NOMO-1 treated with dmso at 0.1 percent for 144 hours (cell line): ENCODE results near the gene GLI2.

Experiments used
- DNase-seq: peaks from one replicate; lab custom pipeline; 2025; ENCODE audit not compliant: unreplicated experiment; lab: John Stamatoyannopoulos, UW

Gene GLI2

GRCh38 chr2:120737340-120738101, 1.9 kb downstream of the GLI2 start:
- no peak for DNase-seq

- DNase-seq = no peak
Measured at GRCh38 chr2:120738117-120738516, 2.4 kb downstream of the GLI2 start.

GRCh38 chr2:120738786-120739437, 3.2 kb downstream of the GLI2 start:
- no peak for DNase-seq

GRCh38 chr2:120739438-120740090, 3.9 kb downstream of the GLI2 start:
- no peak for DNase-seq

DNA sequence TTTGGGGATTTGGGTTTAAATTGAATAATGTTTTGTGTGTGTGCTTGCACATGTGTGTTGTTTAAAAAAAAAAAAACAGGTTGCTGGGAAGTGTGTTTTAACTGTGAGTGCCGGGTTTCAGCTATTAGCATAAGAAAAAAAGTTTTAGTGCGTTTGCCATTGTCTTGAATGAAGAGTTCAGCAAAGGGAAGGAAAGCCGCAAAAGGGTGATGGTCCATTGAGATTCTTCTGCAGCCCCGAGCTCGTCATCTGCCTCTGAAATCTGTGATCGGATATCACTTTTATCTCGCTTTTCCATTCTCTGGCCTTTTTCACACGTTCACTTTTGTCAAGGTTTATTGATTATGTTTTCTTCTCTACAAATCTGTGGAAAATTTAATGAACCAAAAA, 4.7 kb downstream of the GLI2 start:
- no peak for DNase-seq

- DNase-seq = no peak
Measured at GRCh38 chr2:120740765-120741524, 5.3 kb downstream of the GLI2 start.

- no peak for DNase-seq
Measured at GRCh38 chr2:120741571-120742561, 6.2 kb downstream of the GLI2 start.

- DNase-seq = no peak
Measured at GRCh38 chr2:120743657-120744056, 8.0 kb downstream of the GLI2 start.

DNA sequence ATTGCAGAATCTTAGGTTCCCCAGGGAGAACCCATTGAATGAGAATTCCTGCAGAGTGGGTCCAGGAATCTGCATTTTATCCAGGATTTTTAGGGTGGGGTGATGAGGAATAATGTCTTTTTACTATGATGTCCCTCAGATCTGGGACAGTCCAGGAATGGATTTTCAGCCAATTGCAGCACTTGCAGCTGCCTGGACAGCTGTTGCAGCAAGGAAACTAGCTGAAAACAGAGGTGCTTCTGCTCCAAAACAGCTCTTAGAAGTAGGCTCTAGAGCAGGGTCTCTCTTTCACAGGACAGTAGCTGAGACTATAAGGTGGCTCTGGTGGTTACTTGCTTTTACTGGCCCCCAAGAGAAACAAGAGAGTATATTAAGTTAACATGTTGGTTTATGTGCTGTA, 9.1 kb downstream of the GLI2 start:
- no peak for DNase-seq

DNA sequence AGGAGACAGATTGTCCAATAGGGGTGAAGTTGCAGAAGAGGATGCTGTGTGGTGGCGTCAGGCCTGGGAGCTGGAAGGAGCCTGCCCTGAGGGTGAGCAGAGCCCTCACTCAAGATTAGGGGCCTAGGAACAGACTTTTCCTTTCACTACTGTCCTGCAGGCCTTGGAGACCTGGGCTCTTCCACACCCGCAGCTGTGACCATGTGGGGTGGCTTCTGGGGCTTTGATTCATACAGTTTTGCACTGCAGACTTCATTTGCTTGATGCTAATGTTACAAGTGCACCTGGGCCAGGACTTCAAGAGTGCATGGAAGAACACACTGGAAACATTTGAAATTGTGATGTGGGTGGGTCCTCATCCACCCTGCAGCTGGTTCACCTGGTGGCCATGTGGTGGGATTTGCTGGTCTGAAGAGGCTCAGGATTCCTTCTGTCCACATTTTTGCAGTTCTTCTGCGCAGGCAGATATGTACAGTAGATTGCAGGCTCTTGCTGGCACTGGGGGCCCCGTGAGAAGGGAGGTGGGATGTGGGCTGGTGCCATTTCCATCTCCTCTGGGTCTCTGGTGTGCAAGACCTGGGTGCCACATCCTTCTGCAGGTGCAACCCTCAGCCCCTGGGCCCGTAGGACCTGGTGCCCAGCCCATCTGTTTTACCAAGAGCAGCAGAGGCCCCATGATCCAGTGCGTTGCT, 9.9 kb downstream of the GLI2 start:
- DNase-seq = no peak

DNA sequence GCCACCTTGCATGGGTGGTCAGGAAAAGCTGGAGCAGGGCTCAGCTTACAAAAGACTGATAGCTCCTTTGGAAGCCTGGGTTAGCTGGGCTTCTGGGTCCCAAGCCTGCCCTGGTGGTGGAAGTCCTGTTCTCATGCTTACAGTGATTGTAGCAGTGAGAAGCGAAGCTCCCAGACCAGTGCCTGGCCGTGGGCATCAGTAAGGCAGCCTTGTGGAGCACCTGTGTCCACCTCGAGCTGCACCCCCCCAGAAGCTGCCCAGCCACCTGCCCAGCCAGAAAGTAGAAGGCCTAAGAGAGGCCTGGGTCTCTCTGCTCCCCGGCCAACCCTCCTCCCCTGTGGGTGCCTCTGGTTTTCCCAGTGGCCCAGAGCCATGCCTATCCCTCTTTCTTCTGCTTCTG, 10.5 kb downstream of the GLI2 start:
- no peak for DNase-seq

DNA sequence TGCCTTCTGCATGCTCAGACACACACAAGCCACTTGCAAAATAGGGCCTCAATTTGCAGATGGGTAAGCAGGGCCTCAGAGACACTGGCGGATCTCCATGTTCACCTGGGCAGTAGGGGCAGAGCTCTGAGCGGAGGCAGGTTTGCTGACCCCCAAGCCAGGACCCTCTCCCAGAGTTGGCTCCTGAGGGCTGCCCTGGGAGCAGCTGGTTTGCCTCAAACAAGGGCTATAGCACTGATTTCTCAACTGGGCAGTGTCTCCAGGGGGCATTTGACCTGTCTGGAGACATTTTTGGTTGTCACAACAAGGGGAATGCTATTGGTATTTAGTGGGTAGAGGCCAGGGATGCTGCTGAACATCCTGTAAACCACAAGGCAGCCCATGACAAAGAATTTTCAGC, 11.6 kb downstream of the GLI2 start:
- DNase-seq = no peak

GRCh38 chr2:120747706-120748105, 12.0 kb downstream of the GLI2 start:
- DNase-seq = no peak

DNA sequence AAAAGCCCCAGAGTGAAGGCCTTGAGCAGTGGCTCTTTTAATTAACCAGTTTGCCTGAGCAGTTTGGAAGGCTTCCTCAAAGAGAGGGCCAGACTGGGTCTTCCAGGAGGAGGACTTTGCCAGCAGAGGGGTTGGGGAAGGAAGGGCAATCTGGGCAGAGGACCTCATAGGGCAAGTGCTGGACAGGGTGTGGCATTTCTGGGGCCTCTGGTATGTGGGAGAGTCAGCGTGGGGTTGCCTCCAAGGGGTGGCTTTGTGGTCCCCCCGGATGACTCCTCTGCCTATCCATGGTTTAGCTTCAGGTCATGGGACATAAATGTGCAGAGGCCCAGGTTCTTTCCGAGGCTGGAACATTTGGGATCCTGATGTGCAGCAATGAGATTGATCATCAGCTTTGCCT, 12.6 kb downstream of the GLI2 start:
- DNase-seq = no peak

GRCh38 chr2:120748741-120749140, 13.1 kb downstream of the GLI2 start:
- DNase-seq = no peak

DNA sequence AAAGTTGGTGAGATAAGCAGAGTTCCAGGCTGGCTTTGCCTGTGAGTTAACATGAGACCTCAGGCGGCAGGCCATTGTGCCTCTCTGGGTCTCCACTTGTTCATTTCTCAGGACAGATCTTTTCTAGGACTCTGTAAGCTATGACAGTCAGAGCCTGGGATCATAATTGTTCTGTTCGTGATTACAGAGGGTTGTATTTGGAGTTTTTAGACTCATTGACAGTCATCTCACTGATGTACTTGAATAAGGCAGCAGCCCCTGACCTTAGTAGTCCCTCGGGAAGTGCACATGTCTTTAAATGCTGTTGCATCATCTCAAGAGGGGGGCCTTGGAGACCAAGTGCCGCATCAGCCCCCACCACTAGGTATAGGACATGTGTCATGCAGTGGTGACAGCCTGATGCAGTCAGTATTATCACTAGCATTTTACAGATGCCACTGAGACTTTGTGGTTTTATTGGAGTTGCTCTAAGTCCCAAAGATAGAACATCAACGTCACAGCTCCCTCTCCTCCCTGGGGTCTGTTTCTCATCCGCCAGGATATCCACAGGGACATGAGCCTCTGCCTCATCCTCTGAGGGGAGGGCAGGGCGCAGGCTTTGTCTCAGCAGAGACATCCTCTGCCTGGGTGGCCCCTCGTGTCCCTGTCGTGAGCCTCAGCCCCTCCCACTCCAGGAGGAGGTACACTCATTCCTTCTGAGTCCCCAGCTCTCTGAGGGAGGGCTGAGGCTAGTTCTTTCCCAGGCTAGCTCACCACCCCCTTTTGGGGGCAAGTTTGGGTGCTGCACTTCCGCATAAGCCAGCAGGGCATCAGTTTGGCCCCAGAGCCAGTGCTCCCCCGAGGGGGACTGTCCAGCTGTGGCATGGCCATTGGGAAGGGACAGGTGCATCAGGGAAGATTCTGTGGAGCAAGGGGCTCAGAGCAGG, 14.1 kb downstream of the GLI2 start:
- DNase-seq = no peak

DNA sequence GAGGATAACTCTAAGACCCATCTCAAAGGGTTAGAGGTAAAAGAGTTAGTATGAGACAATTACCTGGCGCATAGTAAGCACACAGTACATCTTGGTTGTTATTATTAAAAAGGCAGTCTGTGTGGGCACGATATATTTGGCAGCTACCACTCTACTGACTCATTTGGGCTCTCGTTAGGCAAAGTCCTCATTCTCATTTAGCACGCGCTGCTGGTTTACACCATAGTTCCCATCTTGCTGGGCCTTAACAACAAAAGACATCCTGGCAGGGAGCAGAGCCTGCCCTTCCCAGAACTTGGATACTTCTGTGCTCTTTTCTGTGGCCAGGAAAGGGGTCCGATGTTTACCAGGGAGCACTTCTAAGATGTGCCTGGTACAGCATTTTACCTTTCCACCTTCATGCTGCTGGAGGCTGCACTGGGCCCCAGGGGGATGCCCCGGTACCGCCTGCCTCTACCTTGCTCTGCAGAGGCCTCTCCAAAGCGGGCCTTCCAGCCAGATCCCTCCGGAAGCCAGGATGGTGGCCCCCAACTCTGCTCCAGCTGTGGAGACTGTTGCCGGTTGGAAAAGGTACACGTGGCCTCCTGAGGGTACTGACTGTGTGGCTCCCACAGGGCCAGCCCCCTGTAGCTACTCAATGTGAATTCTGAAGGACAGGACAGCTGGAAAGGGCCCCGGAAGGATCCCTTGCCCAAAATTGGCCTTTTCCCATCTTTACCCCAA, 15.0 kb downstream of the GLI2 start:
- no peak for DNase-seq

- no peak for DNase-seq
Measured at GRCh38 chr2:120751553-120751952, 15.9 kb downstream of the GLI2 start.
